Endodermal cell (in vitro differentiated cells): Measurements from ENCODE around the gene NEDD4L. TPM values are rescaled to one million over a fixed set of nuclear protein-coding genes. Genes with fewer than 3 reads are reported as not detected.

Source experiments
- DNase-seq: peaks from one replicate; pipeline ENCODE4 v3.0.0-alpha.2; 2017
- H3K27ac ChIP-seq: 2 replicates; pipeline ENCODE4 v1.5.1; 2013; ENCODE audit warnings: mild to moderate bottlenecking, low read depth, low read length, moderate library complexity
- H3K27me3 ChIP-seq: 2 replicates; pipeline ENCODE4 v1.6.1; 2013; ENCODE audit warnings: mild to moderate bottlenecking, low read length, moderate library complexity; ENCODE audit not compliant: insufficient read depth, control insufficient read depth, poor library complexity, severe bottlenecking
- H3K36me3 ChIP-seq: 2 replicates; pipeline ENCODE4 v1.7.0; 2013; ENCODE audit warnings: mild to moderate bottlenecking, low read length, moderate library complexity; ENCODE audit not compliant: control insufficient read depth, insufficient read depth
- H3K4me1 ChIP-seq: one replicate; pipeline ENCODE4 v1.7.0; 2013; ENCODE audit warnings: low read length; ENCODE audit not compliant: control insufficient read depth, insufficient read depth
- H3K4me3 ChIP-seq: 2 replicates; pipeline ENCODE4 v1.5.1; 2013; ENCODE audit warnings: mild to moderate bottlenecking, low read length, moderate library complexity
- H3K9ac ChIP-seq: 2 replicates; pipeline ENCODE4 v1.6.1; 2013; ENCODE audit warnings: mild to moderate bottlenecking, low read length, moderate library complexity; ENCODE audit not compliant: poor library complexity, severe bottlenecking; ENCODE audit errors: extremely low read depth
- H3K9me3 ChIP-seq: 2 replicates; pipeline ENCODE4 v1.6.1; 2013; ENCODE audit warnings: mild to moderate bottlenecking, low read length, moderate library complexity; ENCODE audit not compliant: control insufficient read depth
- H3K27ac Mint-ChIP-seq: 2 replicates; pipeline ENCODE4 v1.8.0; 2020; ENCODE audit warnings: mixed read lengths
- H3K27me3 Mint-ChIP-seq: 2 replicates; pipeline ENCODE4 v1.8.0; 2021; ENCODE audit warnings: mild to moderate bottlenecking, mixed read lengths; ENCODE audit not compliant: insufficient read depth
- H3K36me3 Mint-ChIP-seq: 2 replicates; pipeline ENCODE4 v1.8.0; 2020; ENCODE audit warnings: low read depth, mixed read lengths
- H3K4me1 Mint-ChIP-seq: 2 replicates; pipeline ENCODE4 v1.8.0; 2020; ENCODE audit warnings: mixed read lengths
- H3K4me3 Mint-ChIP-seq: 2 replicates; pipeline ENCODE4 v1.8.0; 2020; ENCODE audit warnings: mild to moderate bottlenecking, moderate library complexity, mixed read lengths
- H3K9me3 Mint-ChIP-seq: 2 replicates; pipeline ENCODE4 v1.8.0; 2020; ENCODE audit warnings: mild to moderate bottlenecking, mixed read lengths
- CTCF ChIP-seq: fragments of 200-600 bp; sonication (generic); conservative IDR thresholded peaks from 2 replicates; pipeline ENCODE4 v1.5.0; 2021; ENCODE audit warnings: antibody characterized with exemption, mild to moderate bottlenecking
- WGBS, 2 experiments: methylation state at CpG; one replicate each; pipeline versions ENCODE4 v1.1.5 to v1.1.7; 2013; ENCODE audit warnings: missing lambda C conversion rate in 2 of 2, mixed read lengths in 1 of 2; ENCODE audit not compliant: insufficient coverage in 1 of 2, insufficient read length in 1 of 2; 5-methylcytosine and 5-hydroxymethylcytosine counted together
- total RNA-seq, 2 donors: library from RNA; stranded (reverse); fragmentation: NEBNext Ultra II Directional in 1 of 2; extraction: Animal tissue kit (Norgen Biotek cat#: 25700) in 1 of 2; gene quantifications; 2 replicates in 1 of 2; 3 replicates in 1 of 2; pipeline ENCODE4 v1.2.1, GENCODE V29; 2021

NEDD4L gene
- total RNA-seq, 2 donors from 2014 or later, result 70.5 to 75.3 TPM

DNA sequence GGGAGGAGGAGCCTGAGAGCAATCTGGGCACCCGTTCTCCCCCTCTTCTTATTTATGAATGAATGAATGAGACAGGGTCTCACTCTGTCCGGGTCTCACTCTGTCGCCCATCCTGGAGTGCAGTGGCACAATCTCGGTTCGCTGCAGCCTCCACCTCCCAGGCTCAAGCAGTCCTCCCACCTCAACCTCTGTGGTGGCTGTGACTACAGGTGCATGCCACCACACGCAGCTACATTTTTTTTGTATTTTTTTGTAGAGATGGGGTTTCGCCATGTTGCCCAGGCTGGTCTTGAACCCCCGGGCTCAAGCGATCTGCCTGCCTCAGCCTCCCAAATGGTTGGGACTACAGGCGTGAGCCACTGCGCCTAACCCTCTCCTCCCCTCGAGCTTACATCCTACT lies 198.4 kb downstream of the NEDD4L start:
- 94 to 96% methylated on average over 6 to 12 of the region's 12 CpGs for WGBS, 2 experiments
- DNase-seq, result no peak
- peaks cover 7% of the 10 kb centered on the region for H3K4me1 ChIP-seq

GRCh38 chr18:58242968-58243367 lies 198.9 kb downstream of the NEDD4L start:
- H3K36me3 Mint-ChIP-seq, result no peaks in the 10 kb centered on the region
- TF ChIP-seq CTCF, result no peak
- H3K4me3 Mint-ChIP-seq, result no peak overlapping the region
- H3K9me3 ChIP-seq, result no peaks in the 10 kb centered on the region
- H3K4me1 Mint-ChIP-seq, result peaks cover 29% of the 10 kb centered on the region
- no peaks in the 10 kb centered on the region for H3K36me3 ChIP-seq
- H3K4me3 ChIP-seq, result no peak overlapping the region
- H3K27me3 Mint-ChIP-seq, result no peaks in the 10 kb centered on the region
- no peak overlapping the region for H3K27ac Mint-ChIP-seq
- DNase-seq, result no peak
- 83 to 86% methylated on average over 5 of the region's 5 CpGs for WGBS, 2 experiments
- H3K9me3 Mint-ChIP-seq, result no peaks in the 10 kb centered on the region
- no peak overlapping the region for H3K9ac ChIP-seq
- no peak overlapping the region for H3K27ac ChIP-seq
- H3K4me1 ChIP-seq, result peaks cover 7% of the 10 kb centered on the region
- H3K27me3 ChIP-seq, result no peaks in the 10 kb centered on the region

More for the DNA sequence above, 198.4 kb downstream of the NEDD4L start:
- no peak for TF ChIP-seq CTCF
- no peaks in the 10 kb centered on the region for H3K36me3 ChIP-seq
- H3K36me3 Mint-ChIP-seq, result no peaks in the 10 kb centered on the region
- H3K4me1 Mint-ChIP-seq, result peaks cover 25% of the 10 kb centered on the region
- H3K9ac ChIP-seq, result no peak overlapping the region
- no peak overlapping the region for H3K4me3 ChIP-seq
- H3K27ac Mint-ChIP-seq, result no peak overlapping the region
- no peak overlapping the region for H3K27ac ChIP-seq
- no peaks in the 10 kb centered on the region for H3K9me3 Mint-ChIP-seq
- H3K4me3 Mint-ChIP-seq, result no peak overlapping the region
- H3K9me3 ChIP-seq, result no peaks in the 10 kb centered on the region
- no peaks in the 10 kb centered on the region for H3K27me3 ChIP-seq
- H3K27me3 Mint-ChIP-seq, result no peaks in the 10 kb centered on the region

- peaks cover 7% of the 10 kb centered on the region for H3K4me1 ChIP-seq
- DNase-seq, result no peak
- Mint-ChIP-seq H3K4me3 (no peak overlapping the region), H3K4me1 (peaks cover 29% of the 10 kb centered on the region), H3K9me3 (no peaks in the 10 kb centered on the region), H3K27ac (peak overlapping the region; percentile 38), H3K36me3 (no peaks in the 10 kb centered on the region), H3K27me3 (no peaks in the 10 kb centered on the region)
- no peak for TF ChIP-seq CTCF
- no peak overlapping the region for H3K27ac ChIP-seq
- no peak overlapping the region for H3K4me3 ChIP-seq
- no peaks in the 10 kb centered on the region for H3K9me3 ChIP-seq
- H3K9ac ChIP-seq, result no peak overlapping the region
- no peaks in the 10 kb centered on the region for H3K36me3 ChIP-seq
- no peaks in the 10 kb centered on the region for H3K27me3 ChIP-seq
- WGBS, 2 experiments, result 90 to 100% methylated on average over 2 to 5 of the region's 5 CpGs
These were observed 199.4 kb downstream of the NEDD4L start for GRCh38 chr18:58243401-58243800.
